ENCODE results near the gene UBA7. TPM values are rescaled to one million over a fixed set of nuclear protein-coding genes. Genes with fewer than 3 reads are reported as not detected.

The UBA7 gene
- total RNA-seq, 1 donor from 2014 or later: 93.6 TPM

DNA sequence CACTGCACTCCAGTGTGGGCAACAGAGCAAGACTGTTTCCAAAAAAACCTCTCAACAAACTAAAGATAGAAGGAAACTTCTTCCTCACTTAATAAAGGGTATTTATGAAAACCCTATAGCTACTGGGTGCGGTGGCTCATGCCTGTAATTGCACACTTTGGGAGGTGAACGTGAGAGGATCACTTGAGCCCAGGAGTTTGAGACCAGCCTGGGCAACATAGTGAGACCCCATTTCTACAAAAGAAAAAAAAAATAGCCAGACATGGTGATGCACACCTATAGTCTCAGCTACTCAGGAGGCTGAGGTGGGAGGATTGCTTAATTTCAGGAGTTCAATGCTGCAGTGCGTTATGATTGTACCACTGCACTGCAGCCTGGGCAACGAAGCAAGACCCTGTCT, 49.8 kb downstream of the UBA7 start:
- peaks cover 5% of the 10 kb centered on the region for H3K36me3 Mint-ChIP-seq (ENCODE audit: low read depth)
- no peaks in the 10 kb centered on the region for H3K27me3 Mint-ChIP-seq
- no peaks in the 10 kb centered on the region for H3K4me1 Mint-ChIP-seq
- H3K4me3 Mint-ChIP-seq: no peak overlapping the region
- intact Hi-C loops (cut with micrococcal nuclease): no loop called here
- no peaks in the 10 kb centered on the region for H3K9me3 Mint-ChIP-seq
- no peak for DNase-seq
- no peak overlapping the region for H3K27ac Mint-ChIP-seq

DNA sequence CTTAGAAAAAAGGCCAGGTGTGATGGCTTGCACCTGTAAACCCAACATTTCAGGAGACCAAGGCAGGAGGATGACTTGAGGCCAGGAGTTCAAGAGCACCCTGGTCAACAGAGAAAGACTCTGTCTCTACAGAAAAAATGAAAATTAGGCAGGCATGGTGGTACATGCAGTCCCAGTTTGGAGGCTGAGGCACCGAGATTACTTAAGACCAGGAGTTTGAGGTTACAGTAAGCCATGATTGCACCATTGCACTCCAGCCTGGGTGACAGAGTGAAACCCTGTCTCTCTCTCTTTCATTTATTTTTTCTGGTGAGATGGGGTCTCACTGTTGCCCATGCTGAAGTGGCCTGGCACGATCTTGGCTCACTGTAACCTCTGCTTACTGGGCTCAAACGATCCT, 52.1 kb downstream of the UBA7 start:
- Mint-ChIP-seq H3K4me3 (no peak overlapping the region), H3K27ac (no peak overlapping the region), H3K9me3 (no peaks in the 10 kb centered on the region), H3K27me3 (no peaks in the 10 kb centered on the region), H3K4me1 (no peaks in the 10 kb centered on the region), H3K36me3 (ENCODE audit: low read depth) (peaks cover 2% of the 10 kb centered on the region)
- DNase-seq: no peak
- intact Hi-C loops (cut with micrococcal nuclease): no loop called here

DNA sequence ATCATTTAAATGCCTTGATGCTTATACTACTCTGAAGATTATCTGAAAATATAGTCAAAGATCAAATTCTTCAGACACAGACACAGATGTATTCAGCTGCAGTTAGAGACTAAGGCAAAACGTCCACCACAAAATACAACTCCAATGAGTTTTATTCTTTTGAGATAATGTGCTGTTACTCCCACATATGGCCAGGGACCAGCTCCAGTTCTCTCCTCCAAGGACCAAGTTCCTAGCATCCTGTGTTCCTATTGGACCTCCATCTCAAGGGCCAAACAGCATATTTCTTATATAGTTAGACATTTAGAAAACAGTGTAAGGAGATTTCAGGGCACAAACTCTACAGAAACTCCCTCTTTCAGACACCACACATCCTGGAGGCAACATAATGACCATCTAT, 54.5 kb downstream of the UBA7 start:
- intact Hi-C loops (cut with micrococcal nuclease): no loop called here
- no peaks in the 10 kb centered on the region for H3K4me1 Mint-ChIP-seq

DNA sequence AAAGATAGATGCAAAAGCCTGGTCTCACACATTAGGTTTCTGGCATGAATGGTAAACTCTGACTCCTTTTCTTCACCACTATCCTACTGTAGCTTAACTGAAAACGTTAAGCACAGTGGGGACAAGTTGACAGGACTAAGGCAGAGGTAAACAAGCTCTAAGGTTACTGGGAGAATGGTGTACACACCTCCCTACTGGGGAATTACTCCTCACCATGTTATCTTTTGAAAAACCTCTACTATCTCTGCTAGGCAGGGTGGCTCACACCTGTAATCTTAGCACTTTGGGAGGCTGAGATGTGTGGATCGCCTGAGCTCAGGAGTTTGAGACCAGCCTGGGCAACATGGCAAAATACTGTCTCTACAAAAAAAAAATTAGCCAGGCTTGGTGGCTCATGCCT, 56.6 kb downstream of the UBA7 start:
- H3K4me3 Mint-ChIP-seq: no peak overlapping the region
- intact Hi-C loops (cut with micrococcal nuclease): no loop called here

More for the DNA sequence above, 54.5 kb downstream of the UBA7 start:
- peaks cover 1% of the 10 kb centered on the region for H3K36me3 Mint-ChIP-seq (ENCODE audit: low read depth)
- DNase-seq: no peak
- H3K4me3 Mint-ChIP-seq: no peak overlapping the region
- no peaks in the 10 kb centered on the region for H3K9me3 Mint-ChIP-seq
- no peaks in the 10 kb centered on the region for H3K27me3 Mint-ChIP-seq
- no peak overlapping the region for H3K27ac Mint-ChIP-seq

DNA sequence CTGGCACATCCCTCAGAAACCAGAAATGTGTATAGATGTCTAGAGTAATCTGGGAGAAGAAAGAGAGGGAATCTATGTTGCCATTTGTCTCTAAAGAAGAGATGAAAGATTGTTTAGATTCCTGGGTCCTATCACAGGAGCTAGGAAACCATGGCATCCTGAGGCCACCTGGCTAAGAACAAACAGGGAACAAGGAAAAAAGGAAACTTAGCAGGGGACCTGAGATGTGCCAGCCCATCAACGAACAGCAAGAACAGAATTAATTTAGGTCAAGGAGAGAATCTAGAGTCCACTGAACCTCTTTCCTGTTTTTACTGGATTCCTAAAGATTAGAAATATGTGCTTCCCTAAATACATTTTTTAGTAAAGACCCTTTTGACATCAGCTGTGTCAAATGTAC, 57.7 kb downstream of the UBA7 start:
- H3K4me3 Mint-ChIP-seq: no peak overlapping the region
- peaks cover 5% of the 10 kb centered on the region for H3K4me1 Mint-ChIP-seq
- peaks cover 5% of the 10 kb centered on the region for H3K36me3 Mint-ChIP-seq (ENCODE audit: low read depth)
- no peak for DNase-seq
- no peak overlapping the region for H3K27ac Mint-ChIP-seq
- intact Hi-C loops (cut with micrococcal nuclease): no loop called here
- H3K27me3 Mint-ChIP-seq: no peaks in the 10 kb centered on the region
- no peaks in the 10 kb centered on the region for H3K9me3 Mint-ChIP-seq

More for the DNA sequence above, 56.6 kb downstream of the UBA7 start:
- Mint-ChIP-seq H3K4me1 (peaks cover 5% of the 10 kb centered on the region), H3K27ac (no peak overlapping the region), H3K27me3 (no peaks in the 10 kb centered on the region), H3K36me3 (ENCODE audit: low read depth) (peaks cover 5% of the 10 kb centered on the region), H3K9me3 (no peaks in the 10 kb centered on the region)
- DNase-seq: no peak

Other genes with a start within 250 kb of the UBA7 start
- gene APEH, start 139.6 kb downstream of the UBA7 start, total RNA-seq: 111 and 117 TPM in 2 replicates
- gene MST1, start 124.5 kb downstream of the UBA7 start, total RNA-seq: 7.5 and 7.6 TPM in 2 replicates
- gene RNF123, start 124.4 kb downstream of the UBA7 start, total RNA-seq: 42.0 and 45.6 TPM in 2 replicates
- 0.21 TPM in 1 of 2 replicates, not detected in the other for gene AMIGO3, start 94.3 kb downstream of the UBA7 start, total RNA-seq
- gene GMPPB, start 90.0 kb downstream of the UBA7 start, total RNA-seq: 43.5 and 45.8 TPM in 2 replicates
- gene IP6K1, start 27.4 kb downstream of the UBA7 start, total RNA-seq: 39.6 and 42.2 TPM in 2 replicates
- gene CDHR4, start 14.1 kb downstream of the UBA7 start, total RNA-seq: not detected in 2 replicates
- 1.1 and 1.4 TPM in 2 replicates for gene INKA1, start 10.7 kb downstream of the UBA7 start, total RNA-seq
- 27.1 and 30.4 TPM in 2 replicates for gene TRAIP, start 42.6 kb upstream of the UBA7 start, total RNA-seq
- 1.2 and 1.6 TPM in 2 replicates for gene CAMKV, start 56.0 kb upstream of the UBA7 start, total RNA-seq
- gene MST1R, start 89.9 kb upstream of the UBA7 start, total RNA-seq: 1.0 and 1.5 TPM in 2 replicates
- 15.1 and 16.3 TPM in 2 replicates for gene MON1A, start 115.9 kb upstream of the UBA7 start, total RNA-seq
- 95.3 and 100 TPM in 2 replicates for gene RBM6, start 126.2 kb upstream of the UBA7 start, total RNA-seq

All from activated CD4-positive, alpha-beta T cell treated with anti-CD3 and anti-CD28 coated beads, Interleukin-2, amount 10 ng/mL, durations not matched to agents 24 days and 14 days (primary cell).